Stimulated activated naive CD8-positive, alpha-beta T cell treated with anti-CD3 and anti-CD28 coated beads, Interleukin-15, Interleukin-2, amounts not matched to agents 100 U/mL and 50 U/mL, for 24 hours (primary cell): ENCODE measurements around the gene PLEKHG4B.
"Not testable (repeated sequence)": the region's sequence is repeated elsewhere in the genome, so short reads cannot be mapped to it uniquely, and the experiment has no call there.

Experiments used
- ATAC-seq: fragments of 150-1000 bp; cut with Tn5 transposase; one replicate; pipeline ENCODE4 v1.10.0; 2021
- DNase-seq: peaks from one replicate; pipeline ENCODE4 v3.0.0; 2021

PLEKHG4B gene

DNA sequence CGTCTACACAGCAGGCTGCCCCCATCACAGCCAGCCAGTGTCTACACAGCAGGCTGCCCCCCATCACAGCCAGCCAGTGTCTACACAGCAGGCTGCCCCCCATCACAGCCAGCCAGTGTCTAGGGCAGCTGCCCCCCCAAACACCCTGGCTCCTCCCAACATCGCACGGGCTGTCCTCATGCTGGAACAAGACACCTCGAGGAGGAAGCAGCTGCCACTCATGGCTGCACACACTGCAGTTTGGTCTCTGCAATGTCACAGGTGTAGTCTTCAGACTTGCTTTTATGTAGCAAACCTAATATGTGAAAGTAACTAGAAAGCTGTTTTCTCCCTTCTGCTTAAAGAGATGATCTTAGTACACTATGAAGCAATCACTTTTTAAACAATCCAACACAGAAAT lies 109.0 kb downstream of the PLEKHG4B start:
- DNase-seq, result no peak
- no peak for ATAC-seq

DNA sequence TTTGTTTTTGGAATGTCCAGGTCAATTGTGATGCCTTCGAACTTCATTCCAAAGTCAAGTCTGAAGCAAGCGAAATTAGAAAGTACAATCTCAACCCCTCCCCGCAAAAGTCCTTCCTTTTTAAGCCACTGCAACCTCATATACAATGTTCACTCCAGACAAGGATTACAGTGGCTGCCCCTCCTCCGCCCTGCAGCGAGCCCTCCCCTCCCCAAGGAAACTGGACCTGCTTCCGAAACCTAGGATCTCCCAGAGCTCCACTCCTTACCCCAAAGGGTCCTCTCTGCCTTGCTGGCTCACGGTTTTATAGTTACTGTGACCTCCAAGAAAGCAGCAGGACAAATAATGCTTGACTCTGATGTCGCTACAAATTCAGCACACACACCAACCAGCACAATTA lies 109.7 kb downstream of the PLEKHG4B start:
- DNase-seq, result no peak
- ATAC-seq, result no peak

DNA sequence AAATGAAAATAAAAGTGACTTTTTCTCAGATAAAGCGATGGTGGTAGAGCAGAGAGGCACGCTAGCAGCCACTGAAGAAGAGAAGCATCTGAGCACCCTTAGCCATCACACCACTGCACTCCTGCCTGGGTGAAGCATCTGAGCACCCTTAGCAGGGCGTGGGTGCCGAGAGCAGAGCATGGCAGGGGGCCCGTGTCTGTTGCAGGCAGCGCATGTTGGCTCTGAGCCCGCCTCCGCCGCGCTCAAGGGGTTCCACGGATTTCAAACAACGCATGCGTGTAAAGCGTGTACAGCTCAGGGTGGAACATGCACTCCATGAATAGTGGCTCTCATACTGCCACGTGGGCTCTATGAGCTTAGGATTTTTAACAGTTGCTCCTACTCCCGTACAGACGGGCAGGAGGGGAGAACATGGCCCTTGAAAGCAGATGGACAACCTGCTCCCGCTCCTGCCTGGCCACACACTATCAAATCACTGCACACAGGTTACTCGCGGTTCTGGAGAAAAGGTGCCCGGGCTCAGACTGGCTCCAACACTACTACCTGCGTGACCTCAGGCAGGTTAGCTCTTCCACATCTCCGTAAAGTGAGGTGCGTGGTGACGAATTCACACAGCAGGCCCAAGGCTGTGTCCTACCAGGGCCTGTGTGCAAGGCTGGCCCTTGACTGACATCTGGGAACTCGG lies 111.4 kb downstream of the PLEKHG4B start:
- no peak for ATAC-seq
- no peak for DNase-seq

DNA sequence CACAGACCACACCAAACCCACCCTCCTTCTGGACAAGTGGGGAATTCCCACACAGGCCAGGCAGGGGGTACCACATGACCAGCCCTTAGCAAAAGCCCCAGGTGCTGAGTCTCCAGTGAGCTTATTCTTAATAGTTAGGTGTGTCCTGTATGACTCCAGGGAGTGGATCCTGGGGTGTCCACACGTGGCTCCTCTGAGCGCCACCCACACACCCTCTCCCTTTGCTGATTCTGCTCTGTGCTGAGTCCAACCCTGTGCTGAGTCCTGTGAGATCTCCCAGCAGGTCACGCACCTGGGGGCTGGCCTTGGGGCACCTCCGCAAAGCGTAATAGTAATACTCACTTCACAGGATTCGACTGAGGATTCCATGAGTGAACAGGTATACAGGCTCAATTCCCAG lies 112.0 kb downstream of the PLEKHG4B start:
- no peak for ATAC-seq
- DNase-seq, result no peak

DNA sequence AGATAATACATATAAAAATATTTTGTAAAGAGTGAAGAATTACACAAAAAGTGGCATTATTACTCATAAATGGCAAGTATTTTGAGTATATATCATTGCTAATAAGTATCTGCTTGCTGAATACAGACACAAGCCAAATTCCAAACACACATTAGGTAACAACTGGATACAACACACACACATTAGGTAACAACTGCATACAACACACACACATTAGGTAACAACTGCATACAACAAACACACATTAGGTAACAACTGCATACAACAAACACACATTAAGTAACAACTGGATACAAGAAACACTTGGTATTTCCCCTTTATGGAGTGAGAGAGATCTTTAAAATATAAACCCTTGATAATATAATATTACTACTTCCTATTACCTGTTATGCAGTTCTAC lies 112.5 kb downstream of the PLEKHG4B start:
- DNase-seq, result no peak
- no peak for ATAC-seq

DNA sequence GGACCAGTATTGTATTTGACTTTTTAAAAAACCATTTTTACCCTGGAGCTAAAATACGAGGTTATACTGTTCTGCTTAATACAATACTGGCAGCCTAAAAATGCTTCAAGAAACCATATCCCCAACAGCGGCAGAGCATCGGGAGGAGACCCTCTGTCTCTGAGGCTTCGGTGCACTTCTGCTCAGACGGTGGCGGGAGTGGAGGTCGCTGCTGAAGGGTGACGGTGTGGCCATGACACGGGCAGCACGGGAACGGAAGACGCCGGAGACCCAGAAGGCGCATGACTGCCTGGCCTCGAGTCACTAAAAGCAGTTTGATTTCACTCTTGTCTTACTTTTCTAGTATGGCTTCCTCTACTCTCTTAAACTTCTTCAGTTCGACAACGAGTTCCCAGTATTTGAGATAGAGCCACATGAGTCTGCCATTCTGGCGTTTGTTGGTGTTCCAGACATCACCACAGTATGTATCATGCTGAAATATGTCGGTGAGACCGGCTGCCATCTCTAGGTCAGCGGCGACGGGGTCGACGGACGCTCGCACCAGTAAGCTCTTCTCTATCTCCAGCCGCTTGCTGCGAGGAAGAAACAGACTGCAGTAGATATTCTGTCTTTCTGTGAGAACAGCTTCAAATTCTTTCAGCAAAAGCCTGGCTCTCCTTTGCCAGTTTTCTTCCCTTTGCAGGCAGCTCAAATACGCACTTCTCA lies 113.2 kb downstream of the PLEKHG4B start:
- ATAC-seq, result no peak
- DNase-seq, result no peak

DNA sequence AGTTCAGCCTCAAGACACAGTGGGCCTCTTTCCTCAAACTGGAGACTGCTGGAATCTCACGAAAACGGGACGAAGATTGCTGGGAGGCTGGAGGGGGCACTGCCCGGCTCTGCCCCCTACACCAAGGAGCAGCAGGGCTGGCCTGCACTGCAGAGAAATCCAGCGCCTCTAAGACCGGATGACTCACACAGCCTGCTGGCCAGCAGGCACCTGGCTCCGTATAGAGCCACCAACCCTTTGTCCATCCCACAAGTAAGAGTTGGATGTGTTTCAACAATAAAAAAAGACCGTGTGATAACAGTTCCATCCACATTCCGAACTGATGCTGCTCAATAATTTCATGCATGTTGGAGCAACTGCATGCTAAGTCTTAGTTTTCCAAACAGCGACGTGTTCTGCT lies 114.4 kb downstream of the PLEKHG4B start:
- DNase-seq, result no peak
- no peak for ATAC-seq

DNA sequence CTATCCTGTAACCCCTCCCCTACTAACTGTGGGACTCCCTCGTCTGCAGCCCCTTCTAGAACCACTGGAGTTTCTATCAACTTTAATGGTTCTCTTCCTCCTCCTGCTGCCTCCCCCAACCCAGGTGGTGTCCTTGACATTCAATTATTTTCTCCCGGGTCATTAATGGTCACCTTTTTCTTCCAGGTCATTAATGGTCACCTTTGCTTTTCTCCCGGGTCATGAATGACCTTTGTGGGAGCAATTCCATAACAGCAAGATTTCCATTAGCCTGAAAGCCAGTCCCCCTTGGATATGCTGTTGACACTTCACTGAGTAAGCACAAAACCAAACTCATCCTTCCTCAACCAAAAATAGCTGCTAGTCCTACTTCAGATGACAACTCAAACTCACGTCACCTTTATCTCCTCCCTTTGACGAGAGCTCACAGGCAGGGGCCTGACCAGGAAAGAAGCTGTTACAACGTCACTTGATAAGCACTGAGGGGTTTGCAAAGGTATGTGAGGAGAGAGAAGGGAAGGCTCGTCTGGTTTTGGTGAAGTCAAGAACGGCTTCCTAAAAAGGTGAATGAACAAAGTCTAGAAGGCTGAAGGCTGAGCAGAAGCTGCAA lies 115.1 kb downstream of the PLEKHG4B start:
- no peak for ATAC-seq

DNA sequence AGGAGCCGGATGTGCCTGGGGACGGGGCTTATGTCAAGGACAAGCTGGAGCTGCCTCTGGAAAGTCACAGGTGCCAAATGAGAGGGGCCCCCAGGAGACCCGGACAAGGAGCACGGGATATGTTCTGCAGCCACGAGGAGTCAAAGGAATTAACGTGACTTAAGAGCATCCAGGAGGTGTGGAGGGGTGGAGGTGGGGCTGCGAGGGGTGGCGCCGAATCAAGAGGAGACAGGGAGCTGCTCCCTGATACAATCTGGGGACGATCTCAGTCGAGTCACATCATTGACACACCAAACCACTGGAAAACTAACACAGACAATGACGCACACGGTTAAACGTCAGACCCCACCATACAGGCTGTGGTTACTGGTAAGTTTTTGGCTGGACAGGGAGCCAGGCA lies 115.6 kb downstream of the PLEKHG4B start:
- no peak for DNase-seq
- no peak for ATAC-seq

More for the DNA sequence above, 115.1 kb downstream of the PLEKHG4B start:
- no peak for DNase-seq

DNA sequence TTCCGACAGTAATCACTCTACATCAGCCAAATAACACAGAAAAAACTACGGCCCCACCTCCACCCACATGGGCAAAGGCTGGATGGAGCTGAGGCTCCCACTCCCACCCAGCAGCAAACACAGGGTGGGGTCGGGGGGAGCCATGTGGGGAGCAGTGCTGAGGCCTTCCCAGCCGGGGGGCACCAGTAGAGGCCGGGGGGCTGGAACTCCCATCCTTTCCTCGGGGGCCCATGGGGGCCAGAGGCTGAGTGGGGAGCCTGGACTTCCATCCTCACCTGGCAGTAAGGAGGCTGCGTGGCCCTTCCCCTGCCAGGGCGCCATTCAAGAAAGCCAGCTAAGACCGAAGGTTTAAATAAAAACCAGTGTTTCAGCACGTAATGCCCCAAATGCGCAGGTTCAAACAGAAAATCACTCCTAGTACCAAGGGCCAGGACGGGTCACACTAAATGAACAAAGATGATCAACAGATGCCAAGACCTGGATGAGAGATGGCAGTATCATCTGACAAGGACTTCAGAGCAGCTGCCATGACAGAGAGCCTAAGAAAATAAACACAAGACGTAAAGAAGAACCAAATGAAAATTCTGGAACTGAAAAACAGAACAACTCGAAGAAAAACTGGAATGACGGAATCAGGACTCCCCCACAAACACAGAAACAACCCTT lies 116.6 kb downstream of the PLEKHG4B start:
- DNase-seq (no peak), ATAC-seq (peak; percentile 19)

DNA sequence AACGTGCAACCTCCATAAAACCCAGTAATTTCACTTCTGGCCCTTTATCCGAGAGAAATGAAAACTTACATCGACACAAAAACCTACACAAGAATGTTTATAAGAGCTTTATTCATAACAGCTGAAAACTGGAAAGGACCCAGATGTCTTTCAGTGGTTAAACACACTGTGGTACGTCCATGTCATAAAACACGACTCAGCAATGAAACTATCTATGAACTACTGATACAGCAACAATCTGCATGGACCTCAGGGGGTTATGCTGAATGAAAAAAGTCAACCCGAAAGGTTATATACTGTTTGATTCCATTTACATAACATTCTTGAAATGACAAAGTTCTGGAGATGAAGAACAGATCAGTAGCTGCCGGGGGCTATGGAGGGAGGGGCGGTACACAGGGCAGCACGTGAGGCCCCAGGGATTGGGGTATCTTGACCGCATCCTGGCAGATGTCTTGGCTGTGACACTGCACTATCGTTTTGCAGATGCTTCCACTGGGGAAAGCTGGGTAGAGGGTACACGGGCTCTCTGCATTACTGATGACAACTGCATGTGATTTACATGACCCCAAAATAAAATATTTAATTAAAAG lies 121.9 kb downstream of the PLEKHG4B start:
- ATAC-seq (no peak), DNase-seq (no peak)

DNA sequence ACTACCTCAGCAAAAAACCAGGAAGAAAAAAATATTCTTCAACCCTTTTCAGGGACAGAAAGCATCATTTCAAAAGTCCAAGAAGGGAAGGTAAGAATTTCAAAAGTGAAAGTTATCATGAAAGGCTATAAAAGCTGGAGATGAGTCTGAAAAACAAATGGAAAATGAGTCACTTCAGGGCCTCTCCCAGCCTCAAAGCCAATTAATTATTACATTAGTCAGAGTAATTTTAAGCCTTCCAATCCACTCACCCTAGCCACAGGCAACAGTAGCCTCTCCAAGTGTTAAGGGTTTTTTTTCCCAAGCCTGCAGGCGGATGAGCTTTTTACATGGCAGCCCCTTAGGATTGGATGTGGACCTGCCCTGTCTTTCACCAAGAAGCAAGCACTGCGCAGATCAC lies 123.3 kb downstream of the PLEKHG4B start:
- ATAC-seq, result peak; percentile 48
- DNase-seq, result not testable (repeated sequence)

DNA sequence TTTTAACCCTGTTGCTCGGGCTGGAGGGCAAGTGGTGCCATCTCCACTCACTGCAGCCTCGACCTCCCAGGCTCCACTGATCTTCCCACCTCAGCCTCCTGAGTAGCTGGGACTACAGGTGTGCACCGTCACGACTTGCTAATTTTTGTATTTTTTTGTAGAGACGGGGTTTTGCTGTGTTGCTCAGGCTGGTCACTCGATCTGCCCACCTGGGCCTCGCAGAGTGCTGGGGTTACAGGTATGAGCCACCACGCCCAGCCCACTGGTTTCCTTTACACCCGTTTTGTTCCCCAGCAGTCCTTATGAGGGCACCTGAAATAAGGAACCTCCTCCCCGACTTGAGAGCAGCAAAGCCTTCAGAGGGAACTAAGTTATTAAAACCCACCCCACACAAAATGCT lies 124.1 kb downstream of the PLEKHG4B start:
- DNase-seq, ATAC-seq: not testable (repeated sequence)

DNA sequence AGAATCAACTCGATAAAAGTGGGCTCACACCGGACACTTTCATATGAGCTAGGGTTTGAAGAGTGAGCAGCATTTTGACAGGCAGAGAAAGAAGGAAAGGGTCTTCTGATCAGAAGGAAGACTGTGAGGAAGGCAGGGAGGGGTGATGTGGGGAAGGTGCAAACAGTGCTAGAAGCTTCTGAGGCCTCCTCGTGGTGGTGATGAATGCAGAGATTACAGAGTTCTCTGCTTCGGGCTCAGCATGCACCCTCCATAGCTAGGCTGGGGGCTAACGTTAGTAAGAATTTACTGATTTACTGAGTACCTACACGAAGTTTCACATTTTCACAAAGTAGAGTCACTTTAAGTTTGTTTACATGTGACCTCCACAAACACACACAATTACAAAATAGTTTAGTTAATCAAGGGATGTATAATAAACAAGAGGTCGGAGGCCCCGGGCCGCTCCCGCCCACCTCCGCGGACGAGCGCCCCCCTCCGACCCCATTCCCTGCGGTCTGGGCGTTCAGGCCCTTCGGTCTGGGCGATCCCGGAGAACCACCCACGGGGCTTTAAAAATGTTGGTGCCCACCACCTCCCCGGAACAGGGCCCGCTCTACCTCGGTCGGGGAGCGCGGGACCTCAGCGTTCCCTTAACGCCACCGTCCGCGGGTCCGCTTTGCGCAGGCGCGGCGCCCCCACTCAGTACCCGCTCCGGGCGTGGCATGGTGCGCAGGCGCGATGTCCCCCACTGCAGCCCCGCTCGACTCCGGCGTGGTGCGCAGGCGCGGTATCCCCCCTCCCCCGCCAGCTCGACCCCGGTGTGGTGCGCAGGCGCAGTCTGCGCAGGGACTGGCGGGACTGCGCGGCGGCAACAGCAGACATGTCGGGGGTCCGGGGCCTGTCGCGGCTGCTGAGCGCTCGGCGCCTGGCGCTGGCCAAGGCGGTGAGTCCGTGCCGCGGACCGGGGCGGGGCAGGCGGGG lies 125.8 kb downstream of the PLEKHG4B start, which contains the start of the genes CCDC127 and SDHA:
TSS of gene CCDC127 (minus strand) at position 660 of the 963 bp plus-strand sequence. CDS start 1,304 bp downstream, outside the sequence.
TSS of gene SDHA (plus strand) at position 827 of the 963 bp plus-strand sequence. CDS start at position 863, 36 bp downstream.
- peak; percentile 87 for ATAC-seq
- DNase-seq, result peak; percentile 99

DNA sequence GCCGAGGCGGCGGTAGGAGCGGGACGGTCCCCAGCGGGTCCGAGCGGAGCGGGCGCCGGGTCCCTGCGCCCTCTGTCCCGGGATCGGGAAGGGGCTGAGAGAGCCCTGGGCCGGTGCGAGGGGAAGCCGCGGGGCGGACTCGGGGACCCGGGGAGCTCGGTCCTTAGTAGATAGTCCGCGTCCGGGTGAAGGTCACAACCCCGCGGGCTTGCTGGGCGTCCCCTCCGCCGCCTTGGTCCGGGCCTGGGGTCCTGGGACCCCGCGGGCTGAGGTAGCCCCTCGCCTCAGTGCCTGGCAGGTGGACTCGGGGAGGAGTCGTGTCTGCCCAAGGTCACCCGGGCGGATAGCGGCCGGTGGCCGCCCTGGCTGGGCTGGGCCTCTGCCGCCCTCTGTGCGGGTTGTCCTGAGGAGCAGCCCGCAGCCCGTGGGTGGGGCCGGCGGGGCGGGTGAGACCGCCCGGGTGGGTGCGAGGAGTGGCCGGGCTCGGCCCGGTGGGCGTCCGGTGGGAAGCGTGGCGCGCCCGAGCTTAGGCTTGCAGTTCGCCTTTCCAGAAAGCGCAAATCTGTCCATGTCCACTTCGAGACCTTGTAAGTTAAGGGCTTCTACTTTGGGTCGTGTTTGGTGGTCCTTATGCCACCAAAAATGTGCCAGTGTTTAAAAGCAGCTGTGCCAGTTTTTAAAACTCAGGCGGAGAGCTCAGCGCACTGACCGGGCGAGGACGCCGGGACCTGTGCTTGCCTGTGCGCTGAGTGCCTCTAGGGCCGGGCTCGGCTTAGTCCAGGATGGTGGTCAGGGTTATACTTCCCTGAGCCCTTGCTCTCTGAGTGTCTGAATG lies 126.7 kb downstream of the PLEKHG4B start:
- peak; percentile 28 for DNase-seq
- ATAC-seq, result peak; percentile 29

DNA sequence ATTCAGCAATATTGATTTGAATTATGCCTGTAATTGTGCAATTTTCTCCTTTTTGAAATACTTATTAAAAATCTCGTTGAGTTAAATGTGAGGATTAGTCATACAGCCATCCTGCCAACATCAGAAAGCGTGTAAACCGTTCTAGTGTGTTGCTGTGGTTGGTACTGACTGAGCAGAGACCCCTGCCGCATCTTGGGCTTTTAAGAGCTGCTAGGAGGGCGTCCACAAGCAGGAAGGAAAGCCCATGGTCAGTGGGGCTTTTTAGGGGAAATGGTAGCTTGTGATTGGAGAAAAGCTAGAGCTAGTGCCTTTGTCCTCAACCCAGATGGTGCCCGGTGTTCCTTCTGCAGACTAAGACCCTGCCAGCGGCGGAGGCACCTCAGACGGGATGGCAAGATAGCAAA lies 127.5 kb downstream of the PLEKHG4B start:
- ATAC-seq (no peak), DNase-seq (peak; percentile 24)

DNA sequence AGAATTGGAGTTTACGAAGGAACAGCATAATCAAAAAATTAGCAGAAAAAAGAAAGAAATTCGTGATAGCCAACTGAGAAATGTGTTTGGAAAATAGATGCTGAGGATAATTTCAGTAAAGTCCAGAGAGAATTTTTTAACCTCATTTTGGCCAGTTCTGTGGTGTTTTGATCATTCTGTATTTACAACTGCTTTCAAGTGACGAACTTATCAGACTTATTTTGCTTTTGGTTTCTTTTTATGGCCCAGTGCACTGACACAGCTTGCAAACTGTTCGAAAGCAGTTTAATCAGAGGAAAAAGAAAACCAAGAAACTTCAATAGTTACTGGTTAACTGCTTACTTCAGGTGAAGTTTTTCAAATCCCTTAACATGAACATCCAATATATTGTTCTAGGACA lies 128.0 kb downstream of the PLEKHG4B start:
- DNase-seq, result no peak
- no peak for ATAC-seq

DNA sequence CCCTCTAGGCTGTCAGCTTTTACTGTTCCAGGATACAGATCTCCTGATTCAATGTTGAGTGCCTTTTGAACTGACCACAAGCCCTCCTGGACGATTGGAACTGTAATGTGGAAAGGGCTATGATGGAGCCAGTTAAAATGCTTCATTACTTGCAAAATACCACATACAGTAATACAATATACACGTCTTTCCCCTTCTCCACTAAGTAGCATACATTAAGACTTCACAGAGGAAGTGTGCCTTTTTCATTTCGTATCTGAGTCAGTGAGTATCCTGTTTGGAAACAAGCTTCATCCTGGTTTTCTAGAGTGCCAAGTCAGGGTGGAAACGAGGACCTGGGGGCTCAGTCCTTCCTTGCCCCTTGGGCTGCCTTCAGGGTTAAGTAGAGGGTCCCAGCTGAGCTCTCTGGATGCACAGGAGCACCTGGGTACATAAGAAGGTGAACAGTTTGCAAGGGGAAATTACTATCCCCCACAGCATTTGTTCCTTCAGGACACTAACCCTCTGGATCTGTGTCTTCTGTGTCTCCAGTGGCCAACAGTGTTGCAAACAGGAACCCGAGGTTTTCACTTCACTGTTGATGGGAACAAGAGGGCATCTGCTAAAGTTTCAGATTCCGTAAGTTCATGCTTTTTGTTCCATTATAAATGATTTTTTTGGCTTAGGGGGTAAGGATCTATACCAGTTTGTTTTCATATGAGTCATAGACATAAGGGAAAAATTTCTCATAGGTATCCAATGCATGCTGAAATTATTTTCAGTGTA lies 131.2 kb downstream of the PLEKHG4B start:
- DNase-seq, ATAC-seq: not testable (repeated sequence)

DNA sequence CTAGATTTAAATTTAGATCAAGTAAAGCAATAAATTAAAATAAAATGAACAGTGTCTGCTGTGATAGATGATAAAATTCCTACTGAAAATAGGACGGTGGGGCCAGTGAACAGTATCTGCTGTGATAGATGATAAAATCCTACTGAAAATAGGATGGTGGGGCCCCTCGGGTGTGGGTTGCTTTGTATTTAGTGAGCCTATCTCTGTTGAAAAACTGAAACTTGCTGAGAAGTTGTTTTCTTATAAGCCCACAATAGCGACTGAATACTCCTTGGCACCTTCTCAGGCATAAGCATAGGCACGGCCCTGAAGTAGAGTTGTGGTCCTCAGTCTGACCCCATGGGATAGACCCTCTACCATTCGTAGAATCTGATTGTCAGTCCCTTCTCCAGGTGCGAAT lies 131.8 kb downstream of the PLEKHG4B start:
- ATAC-seq (no peak), DNase-seq (no peak)
